ENCODE measurements around the gene BCL2L2.

DNA sequence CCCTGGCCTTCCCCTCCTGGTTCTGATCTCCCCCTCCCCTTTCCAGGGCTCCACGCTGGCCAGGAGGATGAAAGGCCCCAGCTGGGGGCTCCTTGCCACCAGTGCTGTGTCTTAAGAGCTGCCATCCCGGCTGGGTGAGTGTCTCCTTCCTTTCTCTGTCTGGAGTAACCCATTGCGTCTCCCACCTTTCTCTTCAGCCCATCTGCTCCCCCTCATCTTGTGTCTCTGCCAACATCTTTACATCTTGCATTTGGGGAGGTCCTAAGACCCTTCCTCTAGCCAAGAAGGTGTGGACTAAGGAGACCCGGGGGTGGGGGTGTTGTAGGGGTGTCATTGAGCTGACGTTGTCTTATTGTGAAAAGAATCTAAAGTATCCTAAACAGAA, 505 bp downstream of the BCL2L2 start:
- TF ChIP-seq NRF1 (IDR thresholded peaks at IDR 0.05; ENCODE audit: low read depth, low read length) (no peak), YY1 (IDR thresholded peaks at IDR 0.05; ENCODE audit: low read depth, low read length) (no peak), POLR2A (IDR thresholded peaks at IDR 0.05; ENCODE audit: control extremely low read depth in 1 of 2, low read depth in 2 of 2, low read length in 2 of 2) (no peak), JUND (IDR thresholded peaks at IDR 0.05; ENCODE audit: low read length) (no peak)
- TF ChIP-seq, protein P1, sequence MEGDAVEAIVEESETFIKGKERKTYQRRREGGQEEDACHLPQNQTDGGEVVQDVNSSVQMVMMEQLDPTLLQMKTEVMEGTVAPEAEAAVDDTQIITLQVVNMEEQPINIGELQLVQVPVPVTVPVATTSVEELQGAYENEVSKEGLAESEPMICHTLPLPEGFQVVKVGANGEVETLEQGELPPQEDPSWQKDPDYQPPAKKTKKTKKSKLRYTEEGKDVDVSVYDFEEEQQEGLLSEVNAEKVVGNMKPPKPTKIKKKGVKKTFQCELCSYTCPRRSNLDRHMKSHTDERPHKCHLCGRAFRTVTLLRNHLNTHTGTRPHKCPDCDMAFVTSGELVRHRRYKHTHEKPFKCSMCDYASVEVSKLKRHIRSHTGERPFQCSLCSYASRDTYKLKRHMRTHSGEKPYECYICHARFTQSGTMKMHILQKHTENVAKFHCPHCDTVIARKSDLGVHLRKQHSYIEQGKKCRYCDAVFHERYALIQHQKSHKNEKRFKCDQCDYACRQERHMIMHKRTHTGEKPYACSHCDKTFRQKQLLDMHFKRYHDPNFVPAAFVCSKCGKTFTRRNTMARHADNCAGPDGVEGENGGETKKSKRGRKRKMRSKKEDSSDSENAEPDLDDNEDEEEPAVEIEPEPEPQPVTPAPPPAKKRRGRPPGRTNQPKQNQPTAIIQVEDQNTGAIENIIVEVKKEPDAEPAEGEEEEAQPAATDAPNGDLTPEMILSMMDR (IDR thresholded peaks at IDR 0.05; ENCODE audit: control extremely low read depth in 1 of 3, insufficient read depth in 1 of 3, low read depth in 1 of 3, low read length in 3 of 3) = no peak
- TF ChIP-seq, protein P2, sequence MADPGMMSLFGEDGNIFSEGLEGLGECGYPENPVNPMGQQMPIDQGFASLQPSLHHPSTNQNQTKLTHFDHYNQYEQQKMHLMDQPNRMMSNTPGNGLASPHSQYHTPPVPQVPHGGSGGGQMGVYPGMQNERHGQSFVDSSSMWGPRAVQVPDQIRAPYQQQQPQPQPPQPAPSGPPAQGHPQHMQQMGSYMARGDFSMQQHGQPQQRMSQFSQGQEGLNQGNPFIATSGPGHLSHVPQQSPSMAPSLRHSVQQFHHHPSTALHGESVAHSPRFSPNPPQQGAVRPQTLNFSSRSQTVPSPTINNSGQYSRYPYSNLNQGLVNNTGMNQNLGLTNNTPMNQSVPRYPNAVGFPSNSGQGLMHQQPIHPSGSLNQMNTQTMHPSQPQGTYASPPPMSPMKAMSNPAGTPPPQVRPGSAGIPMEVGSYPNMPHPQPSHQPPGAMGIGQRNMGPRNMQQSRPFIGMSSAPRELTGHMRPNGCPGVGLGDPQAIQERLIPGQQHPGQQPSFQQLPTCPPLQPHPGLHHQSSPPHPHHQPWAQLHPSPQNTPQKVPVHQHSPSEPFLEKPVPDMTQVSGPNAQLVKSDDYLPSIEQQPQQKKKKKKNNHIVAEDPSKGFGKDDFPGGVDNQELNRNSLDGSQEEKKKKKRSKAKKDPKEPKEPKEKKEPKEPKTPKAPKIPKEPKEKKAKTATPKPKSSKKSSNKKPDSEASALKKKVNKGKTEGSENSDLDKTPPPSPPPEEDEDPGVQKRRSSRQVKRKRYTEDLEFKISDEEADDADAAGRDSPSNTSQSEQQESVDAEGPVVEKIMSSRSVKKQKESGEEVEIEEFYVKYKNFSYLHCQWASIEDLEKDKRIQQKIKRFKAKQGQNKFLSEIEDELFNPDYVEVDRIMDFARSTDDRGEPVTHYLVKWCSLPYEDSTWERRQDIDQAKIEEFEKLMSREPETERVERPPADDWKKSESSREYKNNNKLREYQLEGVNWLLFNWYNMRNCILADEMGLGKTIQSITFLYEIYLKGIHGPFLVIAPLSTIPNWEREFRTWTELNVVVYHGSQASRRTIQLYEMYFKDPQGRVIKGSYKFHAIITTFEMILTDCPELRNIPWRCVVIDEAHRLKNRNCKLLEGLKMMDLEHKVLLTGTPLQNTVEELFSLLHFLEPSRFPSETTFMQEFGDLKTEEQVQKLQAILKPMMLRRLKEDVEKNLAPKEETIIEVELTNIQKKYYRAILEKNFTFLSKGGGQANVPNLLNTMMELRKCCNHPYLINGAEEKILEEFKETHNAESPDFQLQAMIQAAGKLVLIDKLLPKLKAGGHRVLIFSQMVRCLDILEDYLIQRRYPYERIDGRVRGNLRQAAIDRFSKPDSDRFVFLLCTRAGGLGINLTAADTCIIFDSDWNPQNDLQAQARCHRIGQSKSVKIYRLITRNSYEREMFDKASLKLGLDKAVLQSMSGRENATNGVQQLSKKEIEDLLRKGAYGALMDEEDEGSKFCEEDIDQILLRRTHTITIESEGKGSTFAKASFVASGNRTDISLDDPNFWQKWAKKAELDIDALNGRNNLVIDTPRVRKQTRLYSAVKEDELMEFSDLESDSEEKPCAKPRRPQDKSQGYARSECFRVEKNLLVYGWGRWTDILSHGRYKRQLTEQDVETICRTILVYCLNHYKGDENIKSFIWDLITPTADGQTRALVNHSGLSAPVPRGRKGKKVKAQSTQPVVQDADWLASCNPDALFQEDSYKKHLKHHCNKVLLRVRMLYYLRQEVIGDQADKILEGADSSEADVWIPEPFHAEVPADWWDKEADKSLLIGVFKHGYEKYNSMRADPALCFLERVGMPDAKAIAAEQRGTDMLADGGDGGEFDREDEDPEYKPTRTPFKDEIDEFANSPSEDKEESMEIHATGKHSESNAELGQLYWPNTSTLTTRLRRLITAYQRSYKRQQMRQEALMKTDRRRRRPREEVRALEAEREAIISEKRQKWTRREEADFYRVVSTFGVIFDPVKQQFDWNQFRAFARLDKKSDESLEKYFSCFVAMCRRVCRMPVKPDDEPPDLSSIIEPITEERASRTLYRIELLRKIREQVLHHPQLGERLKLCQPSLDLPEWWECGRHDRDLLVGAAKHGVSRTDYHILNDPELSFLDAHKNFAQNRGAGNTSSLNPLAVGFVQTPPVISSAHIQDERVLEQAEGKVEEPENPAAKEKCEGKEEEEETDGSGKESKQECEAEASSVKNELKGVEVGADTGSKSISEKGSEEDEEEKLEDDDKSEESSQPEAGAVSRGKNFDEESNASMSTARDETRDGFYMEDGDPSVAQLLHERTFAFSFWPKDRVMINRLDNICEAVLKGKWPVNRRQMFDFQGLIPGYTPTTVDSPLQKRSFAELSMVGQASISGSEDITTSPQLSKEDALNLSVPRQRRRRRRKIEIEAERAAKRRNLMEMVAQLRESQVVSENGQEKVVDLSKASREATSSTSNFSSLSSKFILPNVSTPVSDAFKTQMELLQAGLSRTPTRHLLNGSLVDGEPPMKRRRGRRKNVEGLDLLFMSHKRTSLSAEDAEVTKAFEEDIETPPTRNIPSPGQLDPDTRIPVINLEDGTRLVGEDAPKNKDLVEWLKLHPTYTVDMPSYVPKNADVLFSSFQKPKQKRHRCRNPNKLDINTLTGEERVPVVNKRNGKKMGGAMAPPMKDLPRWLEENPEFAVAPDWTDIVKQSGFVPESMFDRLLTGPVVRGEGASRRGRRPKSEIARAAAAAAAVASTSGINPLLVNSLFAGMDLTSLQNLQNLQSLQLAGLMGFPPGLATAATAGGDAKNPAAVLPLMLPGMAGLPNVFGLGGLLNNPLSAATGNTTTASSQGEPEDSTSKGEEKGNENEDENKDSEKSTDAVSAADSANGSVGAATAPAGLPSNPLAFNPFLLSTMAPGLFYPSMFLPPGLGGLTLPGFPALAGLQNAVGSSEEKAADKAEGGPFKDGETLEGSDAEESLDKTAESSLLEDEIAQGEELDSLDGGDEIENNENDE (IDR thresholded peaks at IDR 0.05; ENCODE audit: insufficient replicate concordance, low read length) = no peak

Data from H1 (cell line).